HEK293T (cell line): ENCODE measurements around the gene KRT25.

Source experiments
- BHLHE40 ChIP-seq: fragments of 450-650 bp; IDR thresholded peaks from 2 replicates; pipeline ENCODE4 v1.6.1; 2016; ENCODE audit warnings: mild to moderate bottlenecking, moderate library complexity, borderline replicate concordance
- ELF4 ChIP-seq: fragments of 450-650 bp; IDR thresholded peaks from 2 replicates; pipeline ENCODE4 v1.6.1; 2017; ENCODE audit warnings: antibody characterized with exemption

GRCh38 chr17:40772101-40772500 is 17.0 kb upstream of the KRT25 start, which contains the start of gene KRT26:
- no peak for TF ChIP-seq ELF4
- no peak for TF ChIP-seq BHLHE40
